ENCODE measurements around the gene HNRNPF.

- TF ChIP-seq CTCF (IDR thresholded peaks at IDR 0.05), result no peak
- TF ChIP-seq POLR2A (IDR thresholded peaks at IDR 0.05), result no peak
Measured at GRCh38 chr10:43389867-43390266, 19.1 kb downstream of the HNRNPF start.
